DMS 273 treated with DMSO at 0.1 percent for 48 hours (cell line): ENCODE measurements around the gene DOCK3.
"Not testable (repeated sequence)": the region's sequence is repeated elsewhere in the genome, so short reads cannot be mapped to it uniquely, and the experiment has no call there.

ENCODE experiments used
- DNase-seq: peaks from one replicate; lab custom pipeline; 2025; lab: John Stamatoyannopoulos, UW

The DOCK3 gene

GRCh38 chr3:51386159-51386851 is 711.6 kb downstream of the DOCK3 start:
- no peak for DNase-seq

GRCh38 chr3:51386852-51387229 is 712.1 kb downstream of the DOCK3 start:
- no peak for DNase-seq

- DNase-seq: not testable (repeated sequence)
Observed at GRCh38 chr3:51387281-51387680, 712.6 kb downstream of the DOCK3 start.

- no peak for DNase-seq
Observed at GRCh38 chr3:51388286-51389029, 713.7 kb downstream of the DOCK3 start.

- DNase-seq: no peak
Observed at GRCh38 chr3:51389423-51390183, 714.9 kb downstream of the DOCK3 start.

GRCh38 chr3:51390246-51391074 is 715.7 kb downstream of the DOCK3 start:
- no peak for DNase-seq

GRCh38 chr3:51391075-51391565 is 716.4 kb downstream of the DOCK3 start, which contains the start of gene RBM15B:
Gene RBM15B, plus strand, starts transcription at chr3:51391285. Its CDS starts 115 bp downstream, at chr3:51391400.
- peak; percentile 85 for DNase-seq

GRCh38 chr3:51391566-51392354 is 717.0 kb downstream of the DOCK3 start:
- no peak for DNase-seq

- no peak for DNase-seq
Observed at GRCh38 chr3:51392355-51393133, 717.8 kb downstream of the DOCK3 start.

- no peak for DNase-seq
Observed at GRCh38 chr3:51393134-51393495, 718.4 kb downstream of the DOCK3 start.

- no peak for DNase-seq
Observed at GRCh38 chr3:51393564-51393963, 718.8 kb downstream of the DOCK3 start.

- DNase-seq: no peak
Observed at GRCh38 chr3:51394541-51394940, 719.8 kb downstream of the DOCK3 start.

GRCh38 chr3:51395493-51396213 is 720.9 kb downstream of the DOCK3 start:
- DNase-seq: no peak

GRCh38 chr3:51396401-51396800 is 721.7 kb downstream of the DOCK3 start:
- no peak for DNase-seq

- no peak for DNase-seq
Observed at GRCh38 chr3:51397392-51397791, 722.7 kb downstream of the DOCK3 start.

GRCh38 chr3:51398595-51399310 is 724.0 kb downstream of the DOCK3 start:
- no peak for DNase-seq

GRCh38 chr3:51400166-51400565 is 725.4 kb downstream of the DOCK3 start:
- DNase-seq: no peak

- DNase-seq: no peak
Observed at GRCh38 chr3:51401735-51402134, 727.0 kb downstream of the DOCK3 start.

GRCh38 chr3:51403675-51404074 is 728.9 kb downstream of the DOCK3 start:
- no peak for DNase-seq
